ENCODE results near the gene SSTR4.

The SSTR4 gene

DNA sequence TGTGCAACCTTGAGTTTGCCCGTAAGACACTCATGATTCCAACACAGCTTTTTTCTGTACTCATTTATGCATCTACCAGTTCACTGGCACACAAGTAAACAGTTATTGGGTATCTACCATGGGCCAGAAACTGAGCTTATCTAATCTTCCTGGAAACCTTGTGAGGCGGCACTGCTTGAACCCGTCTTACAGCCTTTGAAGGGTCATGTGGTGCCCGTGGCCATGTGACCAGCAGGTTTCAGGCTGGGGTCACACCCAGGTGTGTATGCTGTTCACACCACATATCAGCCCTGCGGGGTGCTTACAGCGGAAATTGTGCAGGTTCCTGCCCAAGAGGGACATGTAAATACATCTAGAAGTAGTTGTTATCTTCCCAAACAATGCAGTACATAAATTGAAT lies 8.3 kb downstream of the SSTR4 start:
- no peak for DNase-seq (ENCODE audit: low spot score)

- DNase-seq (ENCODE audit: low spot score), result no peak
Measured at GRCh38 chr20:23046431-23046830, 11.3 kb downstream of the SSTR4 start.

- DNase-seq (ENCODE audit: low spot score), result no peak
Measured at GRCh38 chr20:23047001-23047737, 12.1 kb downstream of the SSTR4 start.

GRCh38 chr20:23047738-23048214 lies 12.7 kb downstream of the SSTR4 start:
- no peak for DNase-seq (ENCODE audit: low spot score)

DNA sequence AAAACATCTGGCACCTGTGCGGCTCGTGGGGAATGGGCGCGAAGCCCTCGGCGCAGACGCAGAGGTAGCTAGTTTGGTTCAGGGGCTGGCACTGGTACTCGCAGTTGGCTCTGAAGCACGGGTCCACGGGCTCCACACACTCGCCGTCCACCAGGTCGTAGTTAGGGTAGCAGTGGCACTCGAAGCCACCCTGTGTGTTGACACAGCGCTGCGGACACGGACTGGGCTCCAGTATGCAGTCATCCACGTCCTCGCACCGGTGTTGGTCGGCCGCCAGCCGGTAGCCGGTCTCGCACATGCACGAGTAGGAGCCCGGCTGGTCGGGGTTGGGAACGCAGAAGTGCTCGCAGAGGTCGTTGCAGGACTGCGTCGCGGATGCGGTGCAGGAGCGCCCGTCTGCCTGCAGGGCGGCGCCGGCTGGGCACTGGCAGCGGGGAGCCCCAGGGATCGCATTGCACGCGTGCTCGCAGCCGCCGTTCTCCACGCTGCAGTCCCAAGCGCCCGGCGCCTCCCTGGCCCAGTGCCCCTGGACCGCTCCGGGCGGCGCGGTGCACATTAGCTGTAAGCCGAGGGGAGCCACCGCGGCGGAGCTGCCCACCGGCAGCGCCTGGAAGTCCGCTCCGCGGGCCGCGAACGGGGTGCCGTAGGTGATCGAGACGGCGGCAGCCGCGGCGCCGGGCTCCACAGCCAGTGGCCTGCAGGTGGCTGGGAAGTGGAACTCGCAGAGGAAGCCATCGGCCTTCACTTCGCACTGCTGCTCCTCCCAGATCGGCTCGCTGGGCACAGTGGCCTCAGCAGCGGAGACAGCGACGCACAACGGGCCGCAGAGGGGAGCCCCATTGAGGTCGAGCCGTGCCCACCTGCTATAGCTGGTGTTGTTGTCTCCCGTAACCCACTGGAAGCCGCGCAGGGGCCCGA lies 13.4 kb downstream of the SSTR4 start:
- DNase-seq (ENCODE audit: low spot score), result peak; percentile 24

- peak; percentile 34 for DNase-seq (ENCODE audit: low spot score)
Measured at GRCh38 chr20:23049201-23050075, 14.3 kb downstream of the SSTR4 start, which contains the start of gene THBD. TSS of gene THBD (minus strand) at chr20:23049672. CDS start at chr20:23049504, 168 bp downstream.

- peak; percentile 35 for DNase-seq (ENCODE audit: low spot score)
Measured at GRCh38 chr20:23050076-23050838, 15.1 kb downstream of the SSTR4 start.

- DNase-seq (ENCODE audit: low spot score), result peak; percentile 57
Measured at GRCh38 chr20:23050847-23051627, 15.9 kb downstream of the SSTR4 start.

- DNase-seq (ENCODE audit: low spot score), result no peak
Measured at GRCh38 chr20:23052904-23053303, 17.8 kb downstream of the SSTR4 start.

- no peak for DNase-seq (ENCODE audit: low spot score)
Measured at GRCh38 chr20:23058240-23058639, 23.1 kb downstream of the SSTR4 start.

DNA sequence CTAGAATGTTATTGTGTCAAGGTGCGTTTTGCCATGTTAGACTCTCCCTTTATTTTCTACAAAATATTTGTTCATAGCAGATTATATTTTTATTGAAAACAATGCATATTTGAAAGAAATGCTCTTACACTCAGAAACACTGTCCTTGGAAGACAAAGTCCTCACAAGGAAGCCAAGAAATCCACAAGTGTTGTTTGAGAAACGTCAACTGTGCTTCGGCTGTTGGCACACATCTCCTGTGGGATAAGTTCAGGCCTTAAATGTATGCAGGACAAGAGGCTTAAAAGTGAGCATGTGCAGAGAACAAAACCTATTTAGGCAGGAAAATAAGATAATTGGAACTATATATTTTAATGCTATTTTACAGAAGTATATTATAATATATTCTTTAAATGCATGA lies 23.9 kb downstream of the SSTR4 start:
- no peak for DNase-seq (ENCODE audit: low spot score)

DNA sequence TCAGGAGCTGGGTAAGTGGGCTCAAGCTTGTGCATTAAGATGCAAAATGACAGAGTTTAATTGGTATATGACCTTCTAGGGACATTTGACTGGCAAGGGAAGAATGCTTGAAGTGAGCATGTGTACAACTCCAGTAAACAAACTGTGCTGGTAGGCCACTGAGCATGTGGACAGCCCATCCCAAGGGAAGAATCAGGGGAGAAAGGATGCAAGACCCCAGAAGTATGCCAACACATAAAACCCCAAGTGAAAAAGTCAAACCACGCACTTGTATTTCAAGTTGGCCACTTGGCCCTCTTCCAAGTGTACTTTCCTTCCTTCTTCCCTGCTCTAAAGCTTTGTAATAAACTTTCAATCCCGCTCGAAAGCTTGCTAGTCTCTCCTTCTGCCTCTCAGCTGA lies 24.7 kb downstream of the SSTR4 start:
- DNase-seq (ENCODE audit: low spot score), result no peak

- DNase-seq (ENCODE audit: low spot score), result no peak
Measured at GRCh38 chr20:23060629-23061028, 25.5 kb downstream of the SSTR4 start.

GRCh38 chr20:23061262-23061661 lies 26.1 kb downstream of the SSTR4 start:
- DNase-seq (ENCODE audit: low spot score), result no peak

GRCh38 chr20:23061734-23062561 lies 26.8 kb downstream of the SSTR4 start:
- DNase-seq (ENCODE audit: low spot score), result peak; percentile 76

GRCh38 chr20:23062632-23063031 lies 27.5 kb downstream of the SSTR4 start:
- DNase-seq (ENCODE audit: low spot score), result no peak

DNA sequence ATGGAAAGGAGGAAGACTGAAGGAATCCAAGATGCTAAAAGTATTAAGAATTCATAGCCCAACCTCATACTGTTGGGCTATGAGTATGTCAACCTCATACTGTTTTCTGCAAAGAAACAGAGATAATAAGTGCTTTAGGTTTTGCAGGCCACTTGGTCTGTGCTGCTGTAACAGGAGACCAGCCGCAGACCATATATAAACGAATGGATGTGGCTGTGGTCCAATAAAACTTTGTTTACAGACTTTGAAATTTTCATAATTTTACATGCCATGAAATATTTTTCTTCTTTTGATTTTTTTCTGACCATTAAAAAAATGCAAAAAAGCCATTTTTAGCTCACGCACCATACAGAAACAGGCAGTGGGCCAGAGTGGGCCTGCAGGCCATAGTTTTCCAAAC lies 28.1 kb downstream of the SSTR4 start:
- DNase-seq (ENCODE audit: low spot score), result no peak

- no peak for DNase-seq (ENCODE audit: low spot score)
Measured at GRCh38 chr20:23063581-23063980, 28.5 kb downstream of the SSTR4 start.

Measured in hepatic stellate cell (primary cell).